HCT116 (cell line): Measurements from ENCODE around the gene HK2. TPM values are rescaled to one million over a fixed set of nuclear protein-coding genes. Genes with fewer than 3 reads are reported as not detected.
"Not testable (repeated sequence)": the region's sequence is repeated elsewhere in the genome, so short reads cannot be mapped to it uniquely, and the experiment has no call there.

ENCODE experiments used
- ATAC-seq: fragments of 200-7000 bp; cut with Tn5 transposase; 2 replicates; pipeline ENCODE4 v1.9.1; 2020; ENCODE audit warnings: mild to moderate bottlenecking, moderate library complexity
- BruUV-seq: library from RNA; stranded (reverse); fragments of 400-500 nt; replicated peaks from 2 replicates; lab custom pipeline; 2021; lab: Mats Ljungman, UMichigan
- CTCF ChIA-PET: fragments of 300-600 bp; sonication (Branson Sonifier 250); formaldehyde crosslinking; loops from one replicate; lab custom pipeline; 2021; ENCODE audit warnings: antibody characterized with exemption; lab: Charles Lee
- POLR2A ChIA-PET: fragments of 300-600, 350-600 bp; sonication (Branson Sonifier 250); formaldehyde crosslinking; loops from one replicate; lab custom pipeline; 2021; ENCODE audit warnings: antibody characterized with exemption; lab: Charles Lee
- RAD21 ChIA-PET, 2 experiments: fragments of 300-600 bp; sonication (Branson Sonifier 250); formaldehyde crosslinking; loops; one replicate each; lab custom pipeline; 2023; ENCODE audit warnings: low total read pairs in 2 of 2; ENCODE audit not compliant: uncharacterized antibody in 2 of 2, unreplicated experiment in 2 of 2, low non-redundant PET in 1 of 2; lab: Charles Lee
- DNase-seq: peaks from one replicate; pipeline ENCODE4 v3.0.0-alpha.2; 2010; ENCODE audit warnings: low read depth, low spot score
- H2AFZ ChIP-seq: fragments of 200-600 bp; shearing (Covaris generic), sonication (generic); 2 replicates; pipeline ENCODE4 v1.6.1; 2017; ENCODE audit warnings: low read depth, mixed run types, mixed read lengths, antibody characterized with exemption, low read length; ENCODE audit not compliant: poor library complexity, severe bottlenecking
- H3K27ac ChIP-seq: 2 replicates; pipeline ENCODE4 v1.5.1; 2012; ENCODE audit warnings: low read depth, low read length
- H3K27me3 ChIP-seq: fragments of 200-600 bp; sonication (generic); 2 replicates; pipeline ENCODE4 v1.6.1; 2016; ENCODE audit warnings: mixed run types, low read length, mixed read lengths; ENCODE audit not compliant: insufficient read depth
- H3K36me3 ChIP-seq, 2 experiments: fragments of 200-500 bp in 1 of 2; fragments of 200-600 bp in 1 of 2; sonication (Bioruptor generic) in 1 of 2; sonication (generic) in 1 of 2; 2 replicates each; pipeline versions ENCODE4 v1.5.1 to v1.6.1; 2014 to 2016; ENCODE audit warnings: low read length in 2 of 2, inconsistent platforms in 1 of 2, mixed read lengths in 1 of 2, mixed run types in 1 of 2; ENCODE audit not compliant: insufficient read depth in 2 of 2, control insufficient read depth in 1 of 2
- H3K4me1 ChIP-seq, 2 experiments: fragments of 200-600 bp in 1 of 2; sonication (generic) in 1 of 2; 2 replicates each; pipeline versions ENCODE4 v1.5.1 to v1.6.1; 2012 to 2017; ENCODE audit warnings: low read length in 2 of 2, inconsistent platforms in 1 of 2, mild to moderate bottlenecking in 1 of 2, mixed read lengths in 1 of 2, mixed run types in 1 of 2, moderate library complexity in 1 of 2; ENCODE audit not compliant: insufficient read depth in 2 of 2, control insufficient read depth in 1 of 2
- H3K4me2 ChIP-seq: fragments of 200-600 bp; sonication (generic); 2 replicates; pipeline ENCODE4 v1.6.1; 2017; ENCODE audit warnings: mixed run types, low read length, mixed read lengths
- H3K4me3 ChIP-seq, 2 experiments: fragments of 200-600 bp in 1 of 2; sonication (generic) in 1 of 2; replicated peaks in 1 of 2; 2 replicates each; pipeline ENCODE4 v1.5.1; 2011 to 2016; ENCODE audit warnings: low read length in 2 of 2, control low read depth in 1 of 2, low read depth in 1 of 2, mild to moderate bottlenecking in 1 of 2, mixed read lengths in 1 of 2, mixed run types in 1 of 2
- H3K79me2 ChIP-seq: fragments of 200-600 bp; sonication (generic); 2 replicates; pipeline ENCODE4 v1.6.1; 2017; ENCODE audit warnings: mild to moderate bottlenecking, mixed run types, low read length, moderate library complexity, mixed read lengths; ENCODE audit not compliant: insufficient read depth
- H3K9ac ChIP-seq: fragments of 200-600 bp; sonication (generic); 2 replicates; pipeline ENCODE4 v1.6.1; 2016; ENCODE audit warnings: low read length, mixed read lengths
- H3K9me2 ChIP-seq: fragments of 200-600 bp; sonication (generic), shearing (Covaris generic); 2 replicates; pipeline ENCODE4 v1.6.1; 2017; ENCODE audit warnings: mixed run types, mild to moderate bottlenecking, moderate library complexity; ENCODE audit not compliant: insufficient read depth
- H3K9me3 ChIP-seq, 2 experiments: fragments of 200-500 bp in 1 of 2; fragments of 200-600 bp in 1 of 2; sonication (Bioruptor generic) in 1 of 2; sonication (generic) in 1 of 2; 2 replicates each; pipeline ENCODE4 v1.6.1; 2014 to 2017; ENCODE audit warnings: low read length in 2 of 2, mixed read lengths in 2 of 2, inconsistent platforms in 1 of 2, low read depth in 1 of 2, mild to moderate bottlenecking in 1 of 2, mixed run types in 1 of 2, moderate library complexity in 1 of 2; ENCODE audit not compliant: control insufficient read depth in 1 of 2, insufficient read depth in 1 of 2
- H4K20me1 ChIP-seq: fragments of 200-600 bp; sonication (generic), shearing (Covaris generic); 2 replicates; pipeline ENCODE4 v1.6.1; 2017; ENCODE audit warnings: mixed run types, mild to moderate bottlenecking, moderate library complexity; ENCODE audit not compliant: insufficient read depth
- CEBPB ChIP-seq: IDR thresholded peaks from 2 replicates; pipeline ENCODE4 v1.6.1; 2012; ENCODE audit warnings: low read depth
- JUND ChIP-seq: IDR thresholded peaks from 2 replicates; pipeline ENCODE4 v1.6.1; 2012
- POLR2A ChIP-seq: IDR thresholded peaks from 2 replicates; pipeline ENCODE4 v1.7.0; 2011; ENCODE audit warnings: borderline replicate concordance; ENCODE audit not compliant: insufficient read depth, insufficient read length; ENCODE audit errors: extremely low read depth
- YY1 ChIP-seq: IDR thresholded peaks from 2 replicates; pipeline ENCODE4 v1.6.1; 2011; ENCODE audit warnings: low read length, low read depth, moderate library complexity, mild to moderate bottlenecking; ENCODE audit not compliant: insufficient replicate concordance; ENCODE audit errors: extremely low read depth
- ZNF274 ChIP-seq: fragments of 200-500 bp; sonication (Bioruptor generic); IDR thresholded peaks from 2 replicates; pipeline ENCODE4 v1.6.1; 2014; ENCODE audit warnings: mild to moderate bottlenecking, low read depth, low read length, inconsistent platforms
- intact Hi-C: fragments of 100-400 bp; cut with micrococcal nuclease; formaldehyde crosslinking; loops from 2 replicates; pipeline ENCODE4 v1.10.0; 2022
- total RNA-seq: library from RNA; stranded (reverse); gene quantifications from one replicate; pipeline ENCODE4 v1.2.1, GENCODE V29; 2021; ENCODE audit not compliant: unreplicated experiment
- TF ChIP-seq, protein P1 (sequence below): IDR thresholded peaks from 2 replicates; pipeline ENCODE4 v1.6.1; 2012
- TF ChIP-seq, protein P2 (sequence below): IDR thresholded peaks from 2 replicates; pipeline ENCODE4 v1.6.1; 2012; ENCODE audit warnings: low read depth

Gene HK2
- total RNA-seq, 1 experiment from 2014 or later: 42.5 TPM

DNA sequence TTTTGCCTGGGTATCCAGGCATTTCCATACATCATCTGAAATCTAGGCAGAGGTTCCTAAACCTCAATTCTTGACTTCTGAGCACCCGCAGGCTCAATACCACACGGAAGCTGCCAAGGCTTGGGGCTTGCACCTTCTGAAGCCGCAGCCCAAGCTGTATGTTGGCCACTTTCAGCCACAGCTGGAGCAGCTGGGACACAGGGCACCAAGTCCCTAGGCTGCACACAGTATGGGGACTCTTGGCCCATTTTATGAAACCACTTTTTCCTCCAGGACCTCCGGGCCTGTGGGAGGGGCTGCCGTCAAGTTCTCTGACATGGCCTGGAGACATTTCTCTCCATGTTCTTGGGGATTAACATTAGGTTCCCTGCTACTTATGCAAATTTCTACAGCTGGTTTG is 72.5 kb downstream of the HK2 start:
- DNase-seq: no peak
- Histone ChIP-seq H3K4me2 (no peak overlapping the region), H4K20me1 (no peaks in the 10 kb centered on the region), H3K27me3 (no peaks in the 10 kb centered on the region), H3K79me2 (no peaks in the 10 kb centered on the region), H3K27ac (no peak overlapping the region), H2AFZ (no peak overlapping the region), H3K9ac (no peak overlapping the region), H3K4me1 (no peaks in the 10 kb centered on the region), H3K4me3 (no peak overlapping the region), H3K9me2 (no peaks in the 10 kb centered on the region), H3K9me3 (no peaks in the 10 kb centered on the region), H3K36me3 (no peaks in the 10 kb centered on the region)
- ATAC-seq: no peak
- intact Hi-C loops: no loop called here
- POLR2A ChIA-PET: no interaction called here
- TF ChIP-seq, protein P1, sequence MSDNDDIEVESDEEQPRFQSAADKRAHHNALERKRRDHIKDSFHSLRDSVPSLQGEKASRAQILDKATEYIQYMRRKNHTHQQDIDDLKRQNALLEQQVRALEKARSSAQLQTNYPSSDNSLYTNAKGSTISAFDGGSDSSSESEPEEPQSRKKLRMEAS: no peak
- TF ChIP-seq, protein P2, sequence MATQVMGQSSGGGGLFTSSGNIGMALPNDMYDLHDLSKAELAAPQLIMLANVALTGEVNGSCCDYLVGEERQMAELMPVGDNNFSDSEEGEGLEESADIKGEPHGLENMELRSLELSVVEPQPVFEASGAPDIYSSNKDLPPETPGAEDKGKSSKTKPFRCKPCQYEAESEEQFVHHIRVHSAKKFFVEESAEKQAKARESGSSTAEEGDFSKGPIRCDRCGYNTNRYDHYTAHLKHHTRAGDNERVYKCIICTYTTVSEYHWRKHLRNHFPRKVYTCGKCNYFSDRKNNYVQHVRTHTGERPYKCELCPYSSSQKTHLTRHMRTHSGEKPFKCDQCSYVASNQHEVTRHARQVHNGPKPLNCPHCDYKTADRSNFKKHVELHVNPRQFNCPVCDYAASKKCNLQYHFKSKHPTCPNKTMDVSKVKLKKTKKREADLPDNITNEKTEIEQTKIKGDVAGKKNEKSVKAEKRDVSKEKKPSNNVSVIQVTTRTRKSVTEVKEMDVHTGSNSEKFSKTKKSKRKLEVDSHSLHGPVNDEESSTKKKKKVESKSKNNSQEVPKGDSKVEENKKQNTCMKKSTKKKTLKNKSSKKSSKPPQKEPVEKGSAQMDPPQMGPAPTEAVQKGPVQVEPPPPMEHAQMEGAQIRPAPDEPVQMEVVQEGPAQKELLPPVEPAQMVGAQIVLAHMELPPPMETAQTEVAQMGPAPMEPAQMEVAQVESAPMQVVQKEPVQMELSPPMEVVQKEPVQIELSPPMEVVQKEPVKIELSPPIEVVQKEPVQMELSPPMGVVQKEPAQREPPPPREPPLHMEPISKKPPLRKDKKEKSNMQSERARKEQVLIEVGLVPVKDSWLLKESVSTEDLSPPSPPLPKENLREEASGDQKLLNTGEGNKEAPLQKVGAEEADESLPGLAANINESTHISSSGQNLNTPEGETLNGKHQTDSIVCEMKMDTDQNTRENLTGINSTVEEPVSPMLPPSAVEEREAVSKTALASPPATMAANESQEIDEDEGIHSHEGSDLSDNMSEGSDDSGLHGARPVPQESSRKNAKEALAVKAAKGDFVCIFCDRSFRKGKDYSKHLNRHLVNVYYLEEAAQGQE: no peak
- TF ChIP-seq POLR2A (no peak), JUND (no peak), ZNF274 (no peak), YY1 (no peak), CEBPB (no peak)
- RAD21 ChIA-PET: no interaction called here
- CTCF ChIA-PET: no interaction called here
- BruUV-seq: no TSS peak

DNA sequence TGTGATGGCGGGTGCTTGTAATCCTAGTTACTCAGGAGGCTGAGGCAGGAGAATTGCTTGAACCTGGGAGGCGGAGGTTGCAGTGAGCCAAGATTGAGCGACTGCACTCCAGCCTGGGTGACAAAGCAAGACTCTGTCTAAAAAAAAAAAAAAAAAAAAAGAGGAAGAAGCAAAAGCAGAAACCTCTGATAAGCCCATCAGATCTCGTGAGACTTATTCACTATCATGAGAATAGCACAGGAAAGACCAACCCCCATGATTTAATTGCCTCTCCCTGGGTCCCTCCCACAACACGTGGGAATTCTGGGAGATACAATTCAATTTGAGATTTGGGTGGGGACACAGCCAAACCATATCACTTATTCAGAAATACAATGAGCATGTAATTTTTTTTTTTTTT is 73.6 kb downstream of the HK2 start:
- H3K36me3 ChIP-seq, ATAC-seq, H3K79me2 ChIP-seq, CTCF ChIA-PET, intact Hi-C loops, H3K27ac ChIP-seq, H3K9me3 ChIP-seq, POLR2A ChIA-PET, BruUV-seq, H3K4me3 ChIP-seq, H3K4me2 ChIP-seq, H3K9me2 ChIP-seq, H3K27me3 ChIP-seq, H3K9ac ChIP-seq, H4K20me1 ChIP-seq, H3K4me1 ChIP-seq, H2AFZ ChIP-seq, DNase-seq: not testable (repeated sequence)
- RAD21 ChIA-PET: interaction anchor here in 1 of 2 experiments (0.6 kb wide), 1 partner anchor 70 kb away, joined by 3 read pairs; no protein-coding TSS in a partner anchor
